H1 (cell line): Measurements from ENCODE around the gene PDE4D.

ENCODE experiments used
- CTCF ChIP-seq, 3 experiments: IDR thresholded peaks; 1 replicate in 2 of 3; 2 replicates in 1 of 3; pipeline versions ENCODE4 v1.5.1 to v1.6.1; 2011; ENCODE audit warnings: low read length in 3 of 3, mild to moderate bottlenecking in 3 of 3, inconsistent platforms in 2 of 3, low read depth in 1 of 3, moderate library complexity in 1 of 3; ENCODE audit not compliant: insufficient read depth in 1 of 3; ENCODE audit errors: control extremely low read depth in 1 of 3
- MAX ChIP-seq: IDR thresholded peaks from 2 replicates; pipeline ENCODE4 v1.6.1; 2012; ENCODE audit warnings: inconsistent platforms
- POLR2AphosphoS5 ChIP-seq: IDR thresholded peaks from 2 replicates; pipeline ENCODE4 v1.6.1; 2011; ENCODE audit warnings: low read depth, low read length
- RFX5 ChIP-seq: IDR thresholded peaks from 2 replicates; pipeline ENCODE4 v1.6.1; 2011; ENCODE audit warnings: low read depth, low read length, improper control_type of control experiment, borderline replicate concordance

GRCh38 chr5:59491945-59492344 lies 401.6 kb downstream of the PDE4D start:
- TF ChIP-seq CTCF (IDR thresholded peaks at IDR 0.05; ENCODE audit: control extremely low read depth in 1 of 3, insufficient read depth in 1 of 3, low read depth in 1 of 3, low read length in 3 of 3) (no peak), MAX (no peak), POLR2AphosphoS5 (no peak), RFX5 (no peak)
